ENCODE measurements around the gene CAMK4. TPM values are rescaled to one million over a fixed set of nuclear protein-coding genes. Genes with fewer than 3 reads are reported as not detected.

The CAMK4 gene
- total and polyA plus RNA-seq, 4 donors = 0.27 to 1.4 (median 1.2) TPM

DNA sequence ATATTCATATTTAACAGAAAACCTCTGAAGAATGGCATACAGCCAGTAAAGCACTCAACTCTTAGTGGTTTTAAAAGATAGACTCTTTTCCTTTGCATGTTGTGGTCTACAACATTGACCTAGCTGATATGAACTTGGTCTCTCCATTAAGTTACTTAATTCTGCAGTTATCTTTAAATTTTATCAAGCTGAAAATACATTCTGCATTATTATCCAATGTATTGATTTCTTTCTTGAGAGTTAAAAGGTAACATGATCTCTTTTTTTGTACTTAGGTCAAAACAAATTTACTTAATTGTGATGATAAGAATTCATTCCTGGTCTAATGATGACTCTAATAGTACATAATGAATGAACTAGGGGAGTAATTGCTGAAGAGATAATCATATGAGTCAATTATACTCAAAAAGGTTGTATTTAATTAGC, 155.2 kb downstream of the CAMK4 start:
- no peak for DNase-seq (ENCODE audit: low spot score)
- no peaks in the 10 kb centered on the region for H3K9me3 ChIP-seq (ENCODE audit: control insufficient read depth in 4 of 4, low read length in 3 of 4)

DNA sequence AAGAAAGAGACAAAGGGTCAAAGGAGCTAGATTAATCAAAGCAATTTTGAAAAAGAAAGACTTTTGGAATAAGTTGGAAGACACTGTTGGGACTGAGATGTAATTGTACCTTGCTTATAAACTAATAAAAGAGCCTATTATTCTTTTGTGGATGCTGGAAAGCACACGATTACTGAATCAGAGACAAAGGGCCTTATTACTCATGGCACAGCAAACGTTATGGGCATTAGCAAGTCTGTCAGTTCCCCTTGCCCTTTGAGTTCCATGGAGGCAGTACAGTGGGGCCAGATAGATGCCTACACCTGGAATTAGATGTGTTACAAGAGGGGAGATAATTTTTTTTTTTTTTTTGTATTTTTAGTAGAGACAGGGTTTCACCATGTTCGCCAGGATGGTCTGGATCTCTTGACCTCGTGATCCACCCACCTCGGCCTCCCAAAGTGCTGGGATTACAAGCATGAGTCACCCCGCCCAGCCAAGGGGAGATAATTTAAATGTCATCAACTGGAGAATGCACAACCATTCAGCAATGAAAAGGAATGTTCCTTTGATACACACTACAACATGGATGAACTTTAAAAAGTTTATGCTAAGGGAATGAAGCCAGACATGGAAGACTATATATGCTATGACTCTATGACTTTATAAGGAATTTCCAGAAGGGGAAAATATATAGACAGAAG, 159.2 kb downstream of the CAMK4 start:
- H3K27ac ChIP-seq (ENCODE audit: low read depth in 1 of 2, low read length in 2 of 2) = no peak overlapping the region
- no peak overlapping the region for H3K4me3 ChIP-seq (ENCODE audit: low read depth in 1 of 3, low read length in 3 of 3)
- no peaks in the 10 kb centered on the region for H3K36me3 ChIP-seq (ENCODE audit: control insufficient read depth in 4 of 4, insufficient read depth in 3 of 4, low read depth in 1 of 4, low read length in 3 of 4)
- no peak for DNase-seq (ENCODE audit: low spot score)
- H3K9me3 ChIP-seq (ENCODE audit: control insufficient read depth in 4 of 4, low read length in 3 of 4) = peaks cover 0 to 2% (median 1%) of the 10 kb centered on the region in 4 donors
- 81% methylated on average over 6 of the region's 6 CpGs for WGBS
- H3K4me1 ChIP-seq (ENCODE audit: control insufficient read depth in 4 of 4, insufficient read depth in 4 of 4, low read length in 3 of 4) = no peaks in the 10 kb centered on the region
- no peak overlapping the region for H3K9ac ChIP-seq (ENCODE audit: low read depth in 1 of 2, low read length in 2 of 2)
- H3K27me3 ChIP-seq (ENCODE audit: control insufficient read depth in 4 of 4, insufficient read depth in 4 of 4, low read length in 3 of 4) = no peaks in the 10 kb centered on the region
- TF ChIP-seq JUND (IDR thresholded peaks at IDR 0.05) (no peak), YY1 (IDR thresholded peaks at IDR 0.05) (no peak), SP1 (IDR thresholded peaks at IDR 0.05) (no peak), ZBTB33 (IDR thresholded peaks at IDR 0.05) (no peak), HNF4A (conservative IDR thresholded peaks at IDR 0.05) (no peak), FOXA2 (IDR thresholded peaks at IDR 0.05) (no peak), ATF3 (IDR thresholded peaks at IDR 0.05) (no peak), HNF4G (IDR thresholded peaks at IDR 0.05) (no peak), RAD21 (IDR thresholded peaks at IDR 0.05) (no peak), EGR1 (IDR thresholded peaks at IDR 0.05; ENCODE audit: low read depth in 2 of 2) (no peak), NR2F2 (IDR thresholded peaks at IDR 0.05) (no peak), REST (IDR thresholded peaks at IDR 0.05) (no peak), MAX (IDR thresholded peaks at IDR 0.05) (no peak), FOXA1 (IDR thresholded peaks at IDR 0.05) (no peak), TAF1 (conservative IDR thresholded peaks at IDR 0.05) (no peak), RXRA (IDR thresholded peaks at IDR 0.05) (no peak)

More for the DNA sequence above, 155.2 kb downstream of the CAMK4 start:
- H3K27me3 ChIP-seq (ENCODE audit: control insufficient read depth in 4 of 4, insufficient read depth in 4 of 4, low read length in 3 of 4) = no peaks in the 10 kb centered on the region
- H3K4me3 ChIP-seq (ENCODE audit: low read depth in 1 of 3, low read length in 3 of 3) = no peak overlapping the region
- no peak for TF ChIP-seq MAX (IDR thresholded peaks at IDR 0.05)
- TF ChIP-seq RAD21 (IDR thresholded peaks at IDR 0.05) = no peak
- TF ChIP-seq ZBTB33 (IDR thresholded peaks at IDR 0.05) = no peak
- TF ChIP-seq NR2F2 (IDR thresholded peaks at IDR 0.05) = no peak
- TF ChIP-seq, protein P1, sequence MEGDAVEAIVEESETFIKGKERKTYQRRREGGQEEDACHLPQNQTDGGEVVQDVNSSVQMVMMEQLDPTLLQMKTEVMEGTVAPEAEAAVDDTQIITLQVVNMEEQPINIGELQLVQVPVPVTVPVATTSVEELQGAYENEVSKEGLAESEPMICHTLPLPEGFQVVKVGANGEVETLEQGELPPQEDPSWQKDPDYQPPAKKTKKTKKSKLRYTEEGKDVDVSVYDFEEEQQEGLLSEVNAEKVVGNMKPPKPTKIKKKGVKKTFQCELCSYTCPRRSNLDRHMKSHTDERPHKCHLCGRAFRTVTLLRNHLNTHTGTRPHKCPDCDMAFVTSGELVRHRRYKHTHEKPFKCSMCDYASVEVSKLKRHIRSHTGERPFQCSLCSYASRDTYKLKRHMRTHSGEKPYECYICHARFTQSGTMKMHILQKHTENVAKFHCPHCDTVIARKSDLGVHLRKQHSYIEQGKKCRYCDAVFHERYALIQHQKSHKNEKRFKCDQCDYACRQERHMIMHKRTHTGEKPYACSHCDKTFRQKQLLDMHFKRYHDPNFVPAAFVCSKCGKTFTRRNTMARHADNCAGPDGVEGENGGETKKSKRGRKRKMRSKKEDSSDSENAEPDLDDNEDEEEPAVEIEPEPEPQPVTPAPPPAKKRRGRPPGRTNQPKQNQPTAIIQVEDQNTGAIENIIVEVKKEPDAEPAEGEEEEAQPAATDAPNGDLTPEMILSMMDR (IDR thresholded peaks at IDR 0.05; ENCODE audit: low read depth, low read length, missing input control) = no peak
- no peak for TF ChIP-seq GABPA (IDR thresholded peaks at IDR 0.05 in 1 of 2, conservative IDR thresholded peaks at IDR 0.05 in 1 of 2)
- no peaks in the 10 kb centered on the region for H3K4me1 ChIP-seq (ENCODE audit: control insufficient read depth in 4 of 4, insufficient read depth in 4 of 4, low read length in 3 of 4)
- H3K9ac ChIP-seq (ENCODE audit: low read depth in 1 of 2, low read length in 2 of 2) = no peak overlapping the region
- no peaks in the 10 kb centered on the region for H3K36me3 ChIP-seq (ENCODE audit: control insufficient read depth in 4 of 4, insufficient read depth in 3 of 4, low read depth in 1 of 4, low read length in 3 of 4)
- H3K27ac ChIP-seq (ENCODE audit: low read depth in 1 of 2, low read length in 2 of 2) = no peak overlapping the region
